ENCODE data around the gene TCEANC2.
"Not testable (repeated sequence)": the region's sequence is repeated elsewhere in the genome, so short reads cannot be mapped to it uniquely, and the experiment has no call there.

TCEANC2 gene

DNA sequence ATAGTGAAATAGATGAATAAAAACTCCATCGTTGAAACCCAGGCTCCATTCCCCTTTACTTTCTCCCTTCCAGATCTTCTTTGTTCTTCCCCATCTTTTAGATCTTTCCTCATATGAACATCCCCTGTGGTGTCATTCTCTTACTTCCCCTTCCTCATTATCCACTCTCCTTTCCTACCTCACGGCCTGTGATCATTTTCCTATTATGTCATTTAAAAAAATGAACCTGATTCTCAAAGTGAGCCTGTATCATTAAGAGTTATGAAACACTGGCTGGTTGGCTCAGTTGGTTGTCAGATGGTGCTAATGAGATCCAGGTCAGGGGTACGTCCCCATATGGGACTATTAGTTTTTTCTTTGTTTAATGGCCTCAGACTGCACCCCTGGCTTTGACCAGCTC is 38.3 kb downstream of the TCEANC2 start:
- DNase-seq = no peak

DNA sequence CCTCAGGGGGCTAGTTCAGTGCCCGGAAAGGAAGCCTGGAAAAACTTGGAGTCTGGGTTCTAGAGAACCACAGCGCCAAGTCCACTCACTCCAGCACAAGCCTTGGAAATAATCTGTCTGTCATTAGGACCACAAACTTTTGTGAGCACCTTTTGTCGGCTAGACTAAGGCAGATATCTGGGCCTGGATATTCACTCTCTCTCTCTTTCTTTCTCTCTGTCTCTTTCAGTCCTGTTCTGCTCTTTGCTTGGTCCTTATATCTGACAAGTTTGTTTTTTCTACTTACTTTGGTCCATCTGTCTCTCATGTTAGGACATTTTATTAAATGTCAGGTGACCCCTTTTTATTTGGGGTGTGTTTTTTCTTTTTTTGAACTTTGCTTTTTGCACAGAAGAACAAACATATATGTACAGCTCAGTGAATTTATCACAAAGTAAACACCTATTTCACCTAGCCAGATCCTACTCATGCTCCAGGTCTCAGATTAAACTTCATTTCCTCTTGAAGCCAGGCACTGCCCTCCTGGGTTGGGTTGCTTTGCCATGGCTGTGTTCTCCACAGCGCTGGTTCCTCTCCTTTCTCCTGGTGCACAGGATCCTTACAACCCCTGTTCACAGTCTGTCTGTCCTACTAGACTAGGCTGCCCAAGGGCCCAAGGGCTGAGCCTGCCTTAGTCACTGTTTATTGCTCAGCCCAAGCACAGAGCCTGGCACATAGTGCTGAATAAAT is 40.8 kb downstream of the TCEANC2 start:
- no peak for DNase-seq

DNA sequence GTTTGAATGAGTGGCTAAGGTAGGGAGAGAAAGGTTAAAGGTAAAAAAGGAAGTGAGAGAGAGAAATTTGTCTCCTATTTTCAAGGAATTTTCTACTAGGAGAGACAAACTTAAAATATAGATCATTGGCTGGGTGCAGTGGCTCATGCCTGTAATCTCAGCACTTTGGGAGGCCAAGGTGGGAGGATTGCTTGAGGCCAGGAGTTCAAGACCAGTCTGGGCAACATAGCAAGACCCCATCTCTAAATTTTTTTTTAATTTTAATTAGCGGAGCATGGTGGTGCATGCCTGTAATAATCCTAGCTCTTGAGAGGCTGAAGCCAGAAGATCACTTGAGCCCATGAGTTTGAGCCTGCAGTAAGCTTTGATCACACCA is 41.3 kb downstream of the TCEANC2 start:
- not testable (repeated sequence) for DNase-seq

DNA sequence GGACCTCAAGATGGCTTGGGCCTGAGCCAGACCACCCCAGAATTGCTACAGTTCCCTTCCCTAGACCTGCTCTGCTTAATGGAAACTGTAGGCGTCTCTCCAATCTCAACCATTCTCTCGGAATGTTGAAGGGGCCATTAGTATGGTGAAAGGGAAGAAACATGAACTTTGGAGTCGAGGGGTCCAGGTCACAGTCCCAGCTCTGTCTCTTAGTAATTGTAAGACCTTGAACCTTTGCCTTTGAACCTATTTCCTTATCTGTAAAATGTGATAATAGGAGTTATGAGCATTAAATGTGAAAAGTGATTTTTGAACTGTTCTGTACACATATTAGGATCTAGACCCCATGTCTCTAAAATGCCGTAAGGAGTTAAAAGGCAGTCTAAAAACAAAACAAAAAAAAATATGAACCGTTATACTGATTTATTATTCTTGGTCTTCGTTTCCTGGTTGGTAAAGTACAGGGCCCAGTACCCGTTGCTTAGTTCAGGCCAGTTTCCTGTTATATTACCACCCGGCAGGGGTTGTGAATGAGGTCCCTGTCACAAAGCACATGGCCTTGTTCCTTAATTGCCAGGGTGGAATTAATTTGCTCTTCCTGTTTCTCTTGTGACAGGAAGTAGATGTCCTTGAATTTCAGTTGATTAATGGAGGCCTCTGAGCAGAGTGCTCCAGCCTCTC is 42.3 kb downstream of the TCEANC2 start:
- no peak for DNase-seq

DNA sequence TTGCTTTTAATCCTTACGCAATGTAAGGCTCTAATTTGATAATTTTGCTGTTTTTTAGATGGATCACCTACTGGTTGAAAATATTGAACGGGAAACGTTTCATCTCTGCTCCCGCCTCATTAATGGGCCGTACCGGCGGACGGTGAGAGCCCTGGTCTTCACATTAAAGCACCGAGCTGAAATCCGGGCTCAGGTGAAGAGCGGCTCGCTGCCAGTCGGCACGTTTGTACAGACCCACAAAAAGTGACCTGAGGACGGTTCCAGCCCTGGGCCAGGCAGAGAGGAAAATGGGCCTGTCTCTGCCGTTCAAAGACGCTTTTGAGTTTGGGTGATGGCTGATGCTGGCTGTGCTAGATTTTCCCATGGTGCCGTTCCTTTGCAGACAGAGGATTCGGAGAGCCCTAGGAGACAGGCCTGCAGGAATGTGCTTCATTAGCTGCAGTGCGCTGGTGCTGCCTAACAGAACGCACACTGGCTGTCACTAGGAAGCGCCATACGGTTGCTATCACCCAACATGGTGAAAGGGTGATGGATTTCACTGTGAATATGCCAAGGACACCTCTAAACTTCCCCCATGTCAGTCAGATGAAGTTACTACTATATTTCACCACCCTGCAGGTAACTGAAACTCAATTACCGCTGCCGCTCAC is 42.9 kb downstream of the TCEANC2 start:
- no peak for DNase-seq

DNA sequence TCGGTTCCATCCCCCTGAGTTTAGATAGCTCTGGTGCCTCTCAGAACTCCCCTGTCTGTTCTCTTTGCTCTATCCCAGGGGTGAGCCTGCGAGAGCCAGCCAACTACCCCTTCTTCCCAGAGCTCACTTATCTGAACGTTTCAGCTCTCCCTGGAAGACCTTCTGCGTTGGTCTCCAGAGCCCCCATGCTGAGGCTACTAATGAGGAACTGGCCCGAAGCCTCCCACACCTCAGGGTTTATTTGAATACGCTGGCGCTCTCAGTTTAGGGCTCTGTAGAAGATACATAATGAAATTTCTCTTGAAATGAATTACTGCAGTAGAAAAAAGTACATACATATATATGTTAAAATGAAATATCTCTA is 43.5 kb downstream of the TCEANC2 start:
- no peak for DNase-seq

DNA sequence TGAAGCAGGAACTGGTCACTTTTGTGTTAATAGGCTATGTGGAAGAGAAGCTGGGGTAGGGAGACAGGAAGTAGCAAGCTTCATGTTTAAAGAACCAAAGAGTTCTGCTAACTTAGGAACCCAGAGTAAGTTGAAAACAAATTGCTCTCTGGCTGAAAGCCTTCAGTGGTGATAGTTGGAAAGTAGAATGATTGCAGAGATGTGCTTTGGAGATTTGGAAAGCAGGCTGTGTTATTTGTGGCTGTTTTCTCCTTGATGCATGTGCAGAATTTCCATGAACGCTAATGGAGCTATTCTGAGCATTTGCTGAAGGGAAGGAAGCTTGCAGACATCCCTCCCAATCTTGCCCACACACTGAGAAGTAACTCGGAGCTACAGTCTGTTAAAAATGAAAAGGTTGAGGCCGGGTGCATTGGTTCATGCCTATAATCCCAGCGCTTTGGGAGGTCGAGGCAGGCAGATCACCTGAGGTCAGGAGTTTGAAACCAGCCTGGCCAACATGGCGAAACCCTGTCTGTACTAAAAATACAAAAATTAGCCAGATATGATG is 45.7 kb downstream of the TCEANC2 start:
- DNase-seq = no peak

DNA sequence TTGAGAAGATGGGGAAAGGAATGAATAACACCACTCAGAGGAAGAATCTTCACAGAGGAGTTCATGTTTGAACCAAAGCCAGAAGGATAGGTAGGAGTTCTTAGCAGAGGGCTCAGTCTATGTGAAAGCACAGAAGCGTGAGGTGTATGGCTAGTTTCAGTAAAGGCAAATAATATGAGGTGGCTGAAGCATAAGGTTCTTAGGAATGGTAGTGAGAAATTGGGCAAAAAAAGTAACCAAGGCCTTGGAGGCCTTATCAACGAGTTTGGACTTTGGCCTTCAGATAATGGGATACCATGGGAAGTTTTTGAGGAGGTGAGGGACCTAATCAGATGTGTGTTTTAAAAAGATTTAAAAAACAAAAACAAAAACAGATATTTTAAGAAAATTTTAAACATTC is 47.1 kb downstream of the TCEANC2 start:
- DNase-seq = no peak

DNA sequence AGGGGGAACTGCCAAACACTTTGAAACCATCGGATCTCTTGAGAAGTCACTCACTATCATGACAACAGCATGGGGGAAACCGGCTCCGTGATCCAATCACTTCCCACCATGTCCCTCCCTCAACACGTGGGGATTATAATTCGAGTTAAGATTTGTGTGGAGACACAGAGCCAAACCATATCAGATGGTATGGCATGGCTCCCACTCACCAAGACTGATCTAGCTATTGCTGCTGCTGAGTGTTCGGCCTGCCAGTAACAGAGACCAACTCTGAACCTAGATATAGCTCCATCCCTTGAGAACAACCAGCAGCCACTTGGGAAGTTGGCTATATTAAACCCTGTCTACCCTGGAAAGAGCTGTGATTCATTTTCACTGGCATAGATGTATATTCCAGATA is 50.0 kb downstream of the TCEANC2 start:
- DNase-seq = no peak

DNA sequence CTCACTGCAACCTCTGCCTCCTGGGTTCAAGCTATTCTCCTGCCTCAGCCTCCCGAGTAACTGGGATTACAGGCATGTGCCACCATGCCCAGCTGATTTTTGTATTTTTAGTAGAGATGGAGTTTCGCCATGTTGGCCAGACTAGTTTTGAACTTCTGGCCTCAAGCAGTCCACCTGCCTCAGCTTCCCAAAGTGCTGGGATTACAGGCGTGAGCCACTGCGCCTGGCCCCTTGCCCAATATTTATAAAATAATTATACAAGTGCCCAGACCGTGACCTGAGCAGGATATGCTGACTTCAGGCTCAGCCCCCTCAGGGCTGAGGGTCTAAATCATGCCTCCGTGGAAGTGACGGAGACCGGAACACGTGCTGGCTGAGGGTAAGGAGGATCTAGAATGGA is 51.2 kb downstream of the TCEANC2 start:
- not testable (repeated sequence) for DNase-seq

DNA sequence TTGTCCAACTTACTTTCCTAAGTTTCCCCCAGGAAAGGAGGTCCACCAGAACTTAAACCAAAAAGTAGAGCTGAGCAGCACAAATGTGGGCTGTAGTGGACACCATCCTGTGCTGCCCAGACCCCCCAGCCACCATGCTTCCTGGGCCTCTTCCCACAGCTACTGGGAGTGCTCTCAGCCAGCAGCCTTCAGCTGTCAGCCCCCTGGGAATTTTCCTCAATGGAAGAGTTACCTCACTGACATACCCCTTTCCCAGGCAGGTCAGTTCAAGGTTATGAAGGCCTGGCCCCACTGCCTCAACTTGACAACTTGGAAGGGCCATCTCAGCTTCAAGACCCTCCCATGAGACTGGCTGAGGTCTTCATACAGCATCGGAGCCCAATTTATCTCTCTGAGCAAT is 51.7 kb downstream of the TCEANC2 start:
- peak; percentile 13 for DNase-seq

DNA sequence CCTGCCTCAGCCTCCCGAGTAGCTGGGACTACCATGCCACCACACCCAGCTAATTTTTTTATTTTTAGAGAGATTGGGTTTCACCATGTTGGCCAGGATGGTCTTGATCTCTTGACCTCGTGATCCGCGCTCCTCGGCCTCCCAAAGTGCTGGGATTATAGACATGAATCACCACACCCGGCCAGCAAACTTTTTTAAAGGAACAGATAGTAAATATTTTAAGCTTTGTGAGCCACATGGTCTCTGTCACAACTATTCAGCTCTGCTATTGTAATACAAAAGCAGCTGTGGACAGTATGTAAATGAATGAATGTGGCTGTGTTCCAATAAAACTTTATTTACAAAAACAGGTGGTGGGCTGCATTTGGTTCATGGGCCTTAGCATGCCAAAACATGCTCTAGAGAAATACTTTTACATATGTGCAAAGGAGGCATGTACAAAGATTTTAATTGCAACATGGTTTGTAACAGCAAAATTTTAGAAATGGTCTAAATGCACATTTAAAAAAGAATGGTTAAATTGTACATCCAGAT is 52.4 kb downstream of the TCEANC2 start:
- DNase-seq = no peak

DNA sequence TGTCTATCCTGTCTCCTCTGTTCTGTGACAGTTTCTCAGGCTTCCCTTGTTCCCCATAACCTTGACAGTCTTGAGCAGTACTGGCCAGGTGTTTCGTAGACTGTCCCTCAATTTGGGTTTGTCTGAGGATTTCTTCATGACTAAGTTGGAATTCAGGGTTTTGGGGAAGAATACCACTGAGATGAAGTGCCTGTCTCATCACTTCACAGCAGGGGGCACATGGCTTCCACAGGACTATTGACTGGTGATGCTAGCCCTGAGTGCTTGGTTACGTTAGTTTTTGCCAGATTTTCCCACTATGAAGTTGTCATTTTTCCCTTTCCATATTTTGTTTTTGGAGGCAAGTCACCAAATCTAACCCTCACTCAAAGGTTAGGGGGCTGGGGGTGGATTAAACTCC is 53.7 kb downstream of the TCEANC2 start:
- peak; percentile 25 for DNase-seq

DNA sequence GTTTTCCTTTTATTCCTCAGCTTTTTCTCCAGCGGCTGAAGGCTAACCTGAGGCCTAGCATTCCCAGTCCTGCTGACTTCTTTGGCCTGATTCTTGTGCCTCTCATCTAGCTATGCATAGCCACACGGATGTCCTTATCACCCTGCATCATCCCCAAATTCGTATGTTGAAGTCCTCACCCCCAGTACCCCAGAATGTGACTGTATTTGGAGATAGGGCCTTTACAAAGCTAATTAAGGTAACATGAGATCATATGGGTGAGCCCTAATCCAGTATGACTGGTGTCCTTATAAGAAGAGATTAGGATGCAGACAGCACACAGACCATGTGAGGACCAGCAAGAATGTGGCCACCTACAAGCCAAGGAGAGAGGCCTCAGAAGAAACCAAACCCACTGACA is 54.7 kb downstream of the TCEANC2 start:
- DNase-seq = no peak

DNA sequence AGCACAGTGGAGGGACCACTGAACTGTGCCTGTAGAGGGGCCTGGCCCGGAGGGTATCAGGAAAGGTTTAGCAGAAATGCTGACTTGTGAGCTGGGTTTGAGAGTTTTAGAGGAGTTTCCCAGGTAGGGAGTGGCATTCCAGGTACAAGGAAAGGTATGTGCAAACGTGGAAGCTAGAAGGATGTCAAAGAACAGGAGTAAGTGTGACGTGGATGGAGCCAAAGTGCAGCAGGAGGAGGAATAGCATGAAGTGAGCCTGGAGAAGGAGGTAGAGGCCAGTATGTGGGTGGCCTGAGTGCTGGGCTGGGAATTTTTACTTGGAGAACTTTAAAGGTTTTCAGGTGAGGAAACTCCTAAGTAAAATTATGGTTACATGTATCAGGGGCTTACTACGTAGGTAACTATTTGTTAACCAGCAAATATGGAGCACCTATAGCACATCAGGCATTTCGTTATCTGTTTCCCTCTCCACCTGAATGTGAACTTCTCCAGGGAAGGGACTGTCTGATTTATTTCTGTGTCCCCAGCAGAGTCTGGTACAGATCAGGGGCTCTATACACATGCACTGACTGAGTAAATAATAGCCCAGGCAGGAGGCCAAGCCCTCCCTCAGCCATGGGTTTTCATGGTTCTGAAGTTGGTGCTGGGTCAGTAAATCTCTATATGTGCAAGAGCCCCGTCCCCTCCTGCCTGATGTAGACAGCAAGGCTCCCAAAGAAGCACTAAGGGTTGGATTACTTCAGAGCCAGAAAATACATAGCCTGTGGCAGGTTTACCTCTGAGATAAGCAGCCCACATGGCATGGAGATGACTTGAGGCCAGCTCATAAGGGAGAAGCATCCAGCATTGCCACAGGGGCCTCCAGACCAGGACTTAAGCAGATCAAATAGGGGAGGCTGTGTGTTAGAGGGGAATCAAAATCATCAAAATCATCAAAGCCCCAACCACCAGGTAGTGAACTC is 56.0 kb downstream of the TCEANC2 start:
- DNase-seq = peak; percentile 17

DNA sequence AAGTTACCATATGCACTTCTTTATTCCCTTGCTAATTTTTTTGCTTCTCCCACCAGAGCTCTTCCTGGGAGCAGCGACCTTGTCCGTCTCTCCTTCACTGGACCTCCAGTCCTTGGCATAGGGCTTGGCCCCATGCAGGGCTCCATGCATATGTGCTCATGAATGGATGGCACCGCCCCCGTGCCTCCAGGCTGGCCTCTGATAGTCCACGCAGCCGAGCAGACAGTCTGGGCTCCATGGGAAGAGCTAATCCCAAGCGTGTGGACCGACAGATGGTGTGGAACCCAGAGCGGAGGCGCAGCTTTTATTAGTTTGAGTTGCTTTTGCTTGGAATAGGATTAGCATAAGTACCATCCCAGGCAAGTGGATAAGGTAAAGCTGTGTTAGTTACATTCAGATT is 57.6 kb downstream of the TCEANC2 start:
- DNase-seq = peak; percentile 38

DNA sequence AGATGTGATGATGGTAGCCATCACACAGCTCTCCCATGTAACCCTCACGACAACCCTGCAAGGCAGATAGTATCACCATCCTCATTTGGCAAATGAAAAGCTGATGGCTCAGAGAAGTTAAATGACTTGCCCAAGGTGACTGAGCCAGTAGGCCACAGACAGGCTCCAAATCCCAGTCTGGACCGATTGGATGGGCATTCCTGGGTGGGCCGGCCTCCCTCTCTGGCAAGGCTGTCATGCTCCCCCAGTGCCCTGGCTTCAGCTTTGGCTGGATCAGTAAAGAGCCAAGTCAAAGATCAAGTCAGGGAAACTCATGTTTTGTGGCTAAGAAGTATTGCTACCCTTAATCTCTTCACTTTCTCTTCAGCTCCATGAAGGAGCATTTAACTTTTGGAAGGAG is 58.2 kb downstream of the TCEANC2 start:
- DNase-seq = peak; percentile 20

DNA sequence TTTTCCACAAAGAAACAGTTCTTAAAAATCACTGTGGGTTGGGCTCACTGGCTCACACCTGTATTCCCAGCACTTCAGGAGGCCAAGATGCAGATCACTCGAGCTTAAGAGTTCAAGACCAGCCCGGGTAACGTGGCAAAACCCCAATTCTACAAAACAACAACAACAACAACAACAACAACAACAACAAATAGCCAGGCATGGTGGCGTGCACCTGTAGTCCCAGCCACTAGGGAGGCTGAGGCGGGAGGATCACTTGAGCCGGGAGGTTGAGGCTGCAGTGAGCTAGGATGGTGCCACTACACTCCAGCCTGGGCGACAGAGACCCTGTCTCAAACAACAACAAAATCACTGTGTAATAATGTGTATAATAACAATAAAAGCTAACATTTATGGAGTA is 58.6 kb downstream of the TCEANC2 start:
- peak; percentile 1 for DNase-seq

DNA sequence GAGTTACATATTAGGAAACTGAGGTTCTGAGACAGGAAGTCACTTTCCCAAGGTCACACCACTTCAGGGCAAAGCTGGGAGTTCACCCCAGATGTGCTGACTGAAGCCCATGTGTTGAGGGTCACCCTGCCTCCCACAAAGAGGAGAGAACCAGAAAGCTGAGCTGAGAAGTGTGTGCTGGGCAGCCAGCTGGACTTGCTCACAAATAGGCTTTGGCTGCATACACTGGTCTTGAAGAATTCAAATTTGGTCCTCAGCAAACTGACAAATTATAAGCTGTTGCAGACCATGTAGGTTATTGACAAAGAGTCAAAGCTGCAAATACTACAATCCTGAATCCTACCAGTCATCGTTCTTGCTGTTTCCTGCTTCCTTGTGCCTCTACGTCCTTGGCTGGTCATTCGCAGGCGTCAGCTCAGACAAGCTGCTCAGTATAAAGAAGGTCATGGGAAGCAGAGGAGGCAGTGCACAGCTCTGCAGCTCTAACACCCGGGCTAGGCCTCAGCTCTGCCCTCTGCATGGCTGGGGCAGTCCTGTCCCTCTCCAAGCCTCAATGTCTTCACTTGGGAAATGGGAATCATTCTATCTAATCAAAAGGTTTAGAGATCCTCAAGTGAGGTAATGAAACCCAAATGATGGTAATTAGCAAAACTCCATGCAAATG is 59.4 kb downstream of the TCEANC2 start:
- DNase-seq = peak; percentile 31

DNA sequence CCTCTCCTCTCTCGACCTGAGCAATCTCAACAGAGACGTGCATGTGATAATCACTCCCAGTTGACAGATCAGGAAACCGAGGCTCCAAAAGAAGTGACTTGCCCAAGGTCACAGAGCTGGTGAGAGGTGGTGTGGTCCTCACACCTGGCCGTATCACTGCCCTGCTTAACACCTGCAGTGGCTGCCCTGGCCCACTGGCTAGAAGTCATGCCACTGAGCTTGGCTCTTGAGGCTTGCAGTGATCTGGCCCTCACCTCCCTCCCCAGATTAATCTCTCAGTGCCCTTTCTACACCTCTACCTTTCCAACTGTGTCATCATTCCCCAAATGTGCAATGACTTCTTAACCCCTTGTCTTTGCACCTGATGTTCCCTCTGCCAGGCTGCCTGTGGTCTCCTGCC is 60.6 kb downstream of the TCEANC2 start:
- peak; percentile 12 for DNase-seq

DNA sequence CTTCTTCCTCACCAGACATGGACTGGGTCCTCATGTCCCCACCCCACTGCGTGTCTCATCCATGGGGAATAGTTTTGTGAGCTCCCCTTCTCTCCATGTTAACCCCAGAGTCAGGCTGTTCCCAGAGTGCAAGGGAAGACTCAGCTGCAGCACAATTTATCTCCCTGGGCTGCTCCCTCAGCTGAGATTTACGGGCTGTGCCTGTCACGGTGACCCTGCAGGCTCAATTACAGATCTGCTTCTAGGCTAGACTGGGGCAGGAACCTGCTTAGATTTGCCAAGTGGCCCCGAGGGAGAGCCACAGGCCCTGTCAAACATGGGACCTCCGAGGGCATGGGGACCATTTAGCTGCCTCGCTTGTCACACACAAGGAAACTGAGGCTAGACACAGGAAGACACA is 61.5 kb downstream of the TCEANC2 start:
- DNase-seq = no peak

DNA sequence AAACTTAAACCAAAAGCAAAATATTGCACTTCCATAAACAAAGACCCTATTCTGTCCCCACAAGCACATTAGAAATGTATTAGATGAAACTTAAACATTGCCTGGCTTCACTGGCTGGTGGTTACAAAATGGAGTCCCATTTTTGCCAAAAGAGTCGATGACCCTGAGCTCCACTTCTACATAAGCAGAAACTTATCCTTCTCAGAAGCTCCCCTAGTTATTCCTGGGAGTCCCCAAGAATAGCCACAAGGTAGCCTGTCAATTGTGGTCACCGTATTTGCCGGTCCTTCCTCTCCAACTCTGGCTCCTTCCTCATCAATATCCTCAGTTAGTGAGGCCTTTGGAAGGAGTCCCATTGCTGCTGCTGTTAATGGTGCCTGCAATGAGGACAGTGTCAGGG is 62.1 kb downstream of the TCEANC2 start:
- no peak for DNase-seq

Measured in right forelimb (tissue), 1 donor.